HCT116 (cell line): ENCODE results near the gene DHRS13. TPM values are rescaled to one million over a fixed set of nuclear protein-coding genes. Genes with fewer than 3 reads are reported as not detected.

Experiments used
- ATAC-seq: fragments of 200-7000 bp; cut with Tn5 transposase; 2 replicates; pipeline ENCODE4 v1.9.1; 2020; ENCODE audit warnings: mild to moderate bottlenecking, moderate library complexity
- BruUV-seq: library from RNA; stranded (reverse); fragments of 400-500 nt; replicated peaks from 2 replicates; lab custom pipeline; 2021; lab: Mats Ljungman, UMichigan
- CTCF ChIA-PET: fragments of 300-600 bp; sonication (Branson Sonifier 250); formaldehyde crosslinking; loops from one replicate; lab custom pipeline; 2021; ENCODE audit warnings: antibody characterized with exemption; lab: Charles Lee
- POLR2A ChIA-PET: fragments of 300-600, 350-600 bp; sonication (Branson Sonifier 250); formaldehyde crosslinking; loops from one replicate; lab custom pipeline; 2021; ENCODE audit warnings: antibody characterized with exemption; lab: Charles Lee
- RAD21 ChIA-PET, 2 experiments: fragments of 300-600 bp; sonication (Branson Sonifier 250); formaldehyde crosslinking; loops; one replicate each; lab custom pipeline; 2023; ENCODE audit warnings: low total read pairs in 2 of 2; ENCODE audit not compliant: uncharacterized antibody in 2 of 2, unreplicated experiment in 2 of 2, low non-redundant PET in 1 of 2; lab: Charles Lee
- DNase-seq: peaks from one replicate; pipeline ENCODE4 v3.0.0-alpha.2; 2010; ENCODE audit warnings: low read depth, low spot score
- H2AFZ ChIP-seq: fragments of 200-600 bp; shearing (Covaris generic), sonication (generic); 2 replicates; pipeline ENCODE4 v1.6.1; 2017; ENCODE audit warnings: low read depth, mixed run types, mixed read lengths, antibody characterized with exemption, low read length; ENCODE audit not compliant: poor library complexity, severe bottlenecking
- H3K27ac ChIP-seq: 2 replicates; pipeline ENCODE4 v1.5.1; 2012; ENCODE audit warnings: low read depth, low read length
- H3K27me3 ChIP-seq: fragments of 200-600 bp; sonication (generic); 2 replicates; pipeline ENCODE4 v1.6.1; 2016; ENCODE audit warnings: mixed run types, low read length, mixed read lengths; ENCODE audit not compliant: insufficient read depth
- H3K36me3 ChIP-seq, 2 experiments: fragments of 200-500 bp in 1 of 2; fragments of 200-600 bp in 1 of 2; sonication (Bioruptor generic) in 1 of 2; sonication (generic) in 1 of 2; 2 replicates each; pipeline versions ENCODE4 v1.5.1 to v1.6.1; 2014 to 2016; ENCODE audit warnings: low read length in 2 of 2, inconsistent platforms in 1 of 2, mixed read lengths in 1 of 2, mixed run types in 1 of 2; ENCODE audit not compliant: insufficient read depth in 2 of 2, control insufficient read depth in 1 of 2
- H3K4me1 ChIP-seq, 2 experiments: fragments of 200-600 bp in 1 of 2; sonication (generic) in 1 of 2; 2 replicates each; pipeline versions ENCODE4 v1.5.1 to v1.6.1; 2012 to 2017; ENCODE audit warnings: low read length in 2 of 2, inconsistent platforms in 1 of 2, mild to moderate bottlenecking in 1 of 2, mixed read lengths in 1 of 2, mixed run types in 1 of 2, moderate library complexity in 1 of 2; ENCODE audit not compliant: insufficient read depth in 2 of 2, control insufficient read depth in 1 of 2
- H3K4me2 ChIP-seq: fragments of 200-600 bp; sonication (generic); 2 replicates; pipeline ENCODE4 v1.6.1; 2017; ENCODE audit warnings: mixed run types, low read length, mixed read lengths
- H3K4me3 ChIP-seq, 2 experiments: fragments of 200-600 bp in 1 of 2; sonication (generic) in 1 of 2; replicated peaks in 1 of 2; 2 replicates each; pipeline ENCODE4 v1.5.1; 2011 to 2016; ENCODE audit warnings: low read length in 2 of 2, control low read depth in 1 of 2, low read depth in 1 of 2, mild to moderate bottlenecking in 1 of 2, mixed read lengths in 1 of 2, mixed run types in 1 of 2
- H3K79me2 ChIP-seq: fragments of 200-600 bp; sonication (generic); 2 replicates; pipeline ENCODE4 v1.6.1; 2017; ENCODE audit warnings: mild to moderate bottlenecking, mixed run types, low read length, moderate library complexity, mixed read lengths; ENCODE audit not compliant: insufficient read depth
- H3K9ac ChIP-seq: fragments of 200-600 bp; sonication (generic); 2 replicates; pipeline ENCODE4 v1.6.1; 2016; ENCODE audit warnings: low read length, mixed read lengths
- H3K9me2 ChIP-seq: fragments of 200-600 bp; sonication (generic), shearing (Covaris generic); 2 replicates; pipeline ENCODE4 v1.6.1; 2017; ENCODE audit warnings: mixed run types, mild to moderate bottlenecking, moderate library complexity; ENCODE audit not compliant: insufficient read depth
- H3K9me3 ChIP-seq, 2 experiments: fragments of 200-500 bp in 1 of 2; fragments of 200-600 bp in 1 of 2; sonication (Bioruptor generic) in 1 of 2; sonication (generic) in 1 of 2; 2 replicates each; pipeline ENCODE4 v1.6.1; 2014 to 2017; ENCODE audit warnings: low read length in 2 of 2, mixed read lengths in 2 of 2, inconsistent platforms in 1 of 2, low read depth in 1 of 2, mild to moderate bottlenecking in 1 of 2, mixed run types in 1 of 2, moderate library complexity in 1 of 2; ENCODE audit not compliant: control insufficient read depth in 1 of 2, insufficient read depth in 1 of 2
- H4K20me1 ChIP-seq: fragments of 200-600 bp; sonication (generic), shearing (Covaris generic); 2 replicates; pipeline ENCODE4 v1.6.1; 2017; ENCODE audit warnings: mixed run types, mild to moderate bottlenecking, moderate library complexity; ENCODE audit not compliant: insufficient read depth
- CTCF ChIP-seq, 3 experiments: fragments of 200-600 bp in 1 of 3; sonication (generic) in 1 of 3; IDR thresholded peaks in 2 of 3; conservative IDR thresholded peaks in 1 of 3; 2 replicates each; pipeline ENCODE4 v1.5.1; 2012 to 2017; ENCODE audit warnings: low read depth in 2 of 3, low read length in 2 of 3, antibody characterized with exemption in 1 of 3, borderline replicate concordance in 1 of 3, control low read depth in 1 of 3, mild to moderate bottlenecking in 1 of 3, mixed read lengths in 1 of 3, mixed run types in 1 of 3, moderate library complexity in 1 of 3; ENCODE audit not compliant: insufficient read depth in 1 of 3
- EGR1 ChIP-seq: IDR thresholded peaks from 2 replicates; pipeline ENCODE4 v1.6.1; 2012; ENCODE audit warnings: low read depth
- EZH2 ChIP-seq: fragments of 200-600 bp; sonication (generic); IDR thresholded peaks from 2 replicates; pipeline ENCODE4 v1.6.1; 2017; ENCODE audit warnings: antibody characterized with exemption, mixed run types
- EZH2phosphoT487 ChIP-seq: fragments of 200-600 bp; IDR thresholded peaks from 2 replicates; pipeline ENCODE4 v1.6.1; 2018; ENCODE audit warnings: antibody characterized with exemption, borderline replicate concordance
- FOSL1 ChIP-seq: IDR thresholded peaks from 2 replicates; pipeline ENCODE4 v1.6.1; 2012; ENCODE audit warnings: low read depth
- JUND ChIP-seq: IDR thresholded peaks from 2 replicates; pipeline ENCODE4 v1.6.1; 2012
- POLR2A ChIP-seq: IDR thresholded peaks from 2 replicates; pipeline ENCODE4 v1.7.0; 2011; ENCODE audit warnings: borderline replicate concordance; ENCODE audit not compliant: insufficient read depth, insufficient read length; ENCODE audit errors: extremely low read depth
- POLR2AphosphoS5 ChIP-seq: IDR thresholded peaks from 2 replicates; pipeline ENCODE4 v1.6.1; 2011; ENCODE audit warnings: mild to moderate bottlenecking, low read depth, low read length, moderate library complexity
- SRF ChIP-seq: IDR thresholded peaks from 2 replicates; pipeline ENCODE4 v1.6.1; 2012; ENCODE audit warnings: low read depth
- ZBTB33 ChIP-seq: IDR thresholded peaks from 2 replicates; pipeline ENCODE4 v1.6.1; 2011; ENCODE audit warnings: mild to moderate bottlenecking, low read length, moderate library complexity; ENCODE audit not compliant: insufficient replicate concordance; ENCODE audit errors: extremely low read depth
- intact Hi-C: fragments of 100-400 bp; cut with micrococcal nuclease; formaldehyde crosslinking; loops from 2 replicates; pipeline ENCODE4 v1.10.0; 2022
- total RNA-seq: library from RNA; stranded (reverse); gene quantifications from one replicate; pipeline ENCODE4 v1.2.1, GENCODE V29; 2021; ENCODE audit not compliant: unreplicated experiment

DHRS13 gene
- total RNA-seq, 1 experiment from 2014 or later: 13.5 TPM

DNA sequence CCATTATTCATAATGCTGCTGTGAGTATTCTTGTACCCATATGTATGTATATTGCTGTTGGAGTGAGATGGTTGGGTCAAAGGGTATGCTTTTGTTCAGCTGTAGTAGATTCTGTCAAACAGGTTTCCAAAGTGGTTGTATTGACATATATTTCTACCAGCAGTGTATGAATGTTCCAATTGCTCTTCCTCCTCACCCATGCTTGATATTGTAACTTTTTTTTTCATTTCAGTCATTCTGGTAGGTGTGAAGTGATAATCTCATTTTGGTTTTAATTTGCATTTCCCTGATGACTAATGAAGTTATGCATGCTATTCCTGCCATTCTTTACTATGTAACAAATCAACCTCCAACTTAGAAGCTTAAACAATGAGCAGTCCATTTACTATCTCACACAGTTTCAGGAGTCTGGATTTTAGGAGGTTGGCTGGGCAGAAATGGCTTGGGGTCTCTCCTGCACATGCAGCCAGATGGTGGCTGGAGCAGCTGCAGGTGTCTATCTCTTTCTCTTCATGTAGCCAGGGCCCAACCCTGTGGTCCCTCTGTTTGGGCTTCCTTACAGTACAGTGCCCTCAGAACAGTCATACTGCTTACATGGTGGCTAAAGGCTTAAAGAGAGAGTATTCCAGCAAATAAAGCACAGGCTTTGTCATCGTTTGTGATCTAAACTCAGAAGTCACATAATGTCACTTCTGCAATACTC is 26.9 kb downstream of the DHRS13 start (continued):
- TF ChIP-seq FOSL1 (no peak), ZBTB33 (no peak)
- TF ChIP-seq, all 23 proteins: peak for 0

- DNase-seq (no peak), ATAC-seq (no peak)
- Histone ChIP-seq H3K36me3 (0 out of 4 replicates have a peak, but pooled peaks cover 0 to 1% of the 10 kb centered on the region in 2 experiments), H2AFZ (no peak overlapping the region), H3K4me3 (no peak overlapping the region), H4K20me1 (no peaks in the 10 kb centered on the region), H3K9me2 (no peaks in the 10 kb centered on the region), H3K9me3 (no peaks in the 10 kb centered on the region), H3K4me2 (no peak overlapping the region), H3K4me1 (no peaks in the 10 kb centered on the region; a peak in 1 of 4 replicates), H3K27me3 (no peaks in the 10 kb centered on the region), H3K9ac (no peak overlapping the region), H3K79me2 (no peaks in the 10 kb centered on the region), H3K27ac (no peak overlapping the region)
- intact Hi-C loops: no loop called here
- CTCF ChIA-PET: no interaction called here
- RAD21 ChIA-PET: no interaction called here
- POLR2A ChIA-PET: no interaction called here
- BruUV-seq: no TSS peak
- TF ChIP-seq JUND: no peak
- TF ChIP-seq EGR1: no peak
- TF ChIP-seq EZH2: no peak
- no peak for TF ChIP-seq SRF
- no peak for TF ChIP-seq POLR2AphosphoS5
- no peak for TF ChIP-seq POLR2A
- no peak for TF ChIP-seq EZH2phosphoT487
- TF ChIP-seq CTCF (IDR thresholded peaks at IDR 0.05 in 2 of 3, conservative IDR thresholded peaks at IDR 0.05 in 1 of 3; ENCODE audit: borderline replicate concordance in 1 of 3, insufficient read depth in 1 of 3, low read depth in 2 of 3, low read length in 2 of 3): no peak
Measured at GRCh38 chr17:28874750-28875149, 28.1 kb downstream of the DHRS13 start.
